ENCODE results near the gene IDI1.
"Not testable (repeated sequence)": the region's sequence is repeated elsewhere in the genome, so short reads cannot be mapped to it uniquely, and the experiment has no call there.

Gene IDI1

DNA sequence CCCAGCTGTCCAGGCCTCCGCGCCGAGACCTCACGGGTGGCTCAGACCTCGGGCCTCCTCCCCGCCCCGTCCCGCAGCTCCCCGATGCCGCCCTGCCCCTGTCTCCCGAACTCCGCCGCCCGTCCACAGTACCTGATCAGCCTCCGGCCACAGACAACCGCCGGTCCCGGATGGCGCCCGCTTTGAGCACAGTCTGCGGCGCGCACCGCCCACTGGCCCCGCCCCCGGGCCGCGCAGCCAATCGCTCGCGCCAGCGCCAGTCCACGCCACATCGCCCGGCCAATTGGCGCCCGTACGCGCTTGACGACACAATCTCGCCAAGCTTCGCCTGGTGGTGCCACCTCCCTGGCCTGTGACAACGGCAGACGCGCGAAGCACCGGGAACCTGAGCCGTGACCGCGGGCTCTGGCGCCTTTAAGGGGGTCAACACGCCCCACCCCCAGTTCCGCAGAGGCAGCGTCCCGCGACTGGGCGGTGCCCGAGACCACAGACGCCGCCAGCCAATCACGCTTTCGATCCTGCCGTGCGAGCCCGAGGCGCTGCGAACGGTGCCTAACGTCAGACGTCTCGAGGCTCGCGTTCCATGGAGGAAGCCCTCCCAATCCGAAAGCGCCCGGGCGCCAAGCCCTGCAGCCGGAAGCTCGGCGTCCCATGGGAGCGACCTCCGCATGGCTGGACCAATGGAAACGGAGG, at the start of gene IDI1:
Gene IDI1, minus strand, starts transcription at position 388 of the 693 bp plus-strand sequence. Its CDS starts 116 bp downstream, at position 272.
- peak; percentile 97 for DNase-seq (ENCODE audit: low read depth)

- DNase-seq (ENCODE audit: low read depth): no peak
Measured at GRCh38 chr10:1097436-1097835, 48.5 kb upstream of the IDI1 start.

GRCh38 chr10:1096287-1096889, 47.5 kb upstream of the IDI1 start:
- DNase-seq (ENCODE audit: low read depth): no peak

GRCh38 chr10:1095498-1095897, 46.6 kb upstream of the IDI1 start:
- no peak for DNase-seq (ENCODE audit: low read depth)

GRCh38 chr10:1094112-1095057, 45.5 kb upstream of the IDI1 start:
- no peak for DNase-seq (ENCODE audit: low read depth)

GRCh38 chr10:1093696-1094095, 44.8 kb upstream of the IDI1 start:
- no peak for DNase-seq (ENCODE audit: low read depth)

DNA sequence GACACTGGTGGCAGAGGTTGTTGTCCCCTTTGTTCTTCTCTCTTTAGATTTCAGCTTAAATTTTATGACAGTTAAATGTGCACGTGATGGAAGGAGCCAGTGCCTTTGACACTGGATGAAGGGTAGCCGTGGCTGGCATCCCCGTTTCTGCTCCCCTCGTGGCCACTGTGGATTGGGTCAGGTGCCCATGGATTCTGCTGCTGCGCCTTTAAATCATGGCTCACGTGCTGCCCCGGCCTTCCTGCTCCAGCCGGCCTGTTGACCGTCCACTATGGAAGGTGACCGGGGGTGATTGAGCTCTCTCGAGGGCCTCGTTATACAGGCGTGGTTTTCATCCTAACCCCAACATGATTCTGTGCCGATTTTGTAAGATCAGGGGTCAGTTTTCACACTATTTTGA, 41.8 kb upstream of the IDI1 start:
- DNase-seq (ENCODE audit: low read depth): no peak

GRCh38 chr10:1089017-1089689, 40.2 kb upstream of the IDI1 start:
- no peak for DNase-seq (ENCODE audit: low read depth)

DNA sequence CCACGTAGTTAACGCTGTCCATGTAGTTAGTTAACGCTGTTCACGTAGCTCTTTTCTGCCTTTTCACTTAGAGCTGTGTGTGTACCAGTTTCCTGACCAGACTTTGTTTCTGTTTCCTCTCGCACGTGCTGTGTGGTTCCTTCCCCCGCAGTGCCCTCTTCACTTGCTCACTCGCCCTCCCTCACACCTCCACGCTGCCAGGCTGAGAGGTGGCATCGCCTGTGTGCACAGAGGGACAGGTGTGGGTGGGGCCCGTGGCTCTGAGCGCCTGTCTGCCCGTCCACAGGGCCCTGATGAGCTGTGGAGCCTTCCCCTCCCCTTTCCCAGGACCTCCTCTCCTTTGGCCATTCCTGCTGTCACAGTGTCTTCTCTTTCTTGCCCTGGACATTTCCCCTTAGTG, 37.9 kb upstream of the IDI1 start:
- no peak for DNase-seq (ENCODE audit: low read depth)

DNA sequence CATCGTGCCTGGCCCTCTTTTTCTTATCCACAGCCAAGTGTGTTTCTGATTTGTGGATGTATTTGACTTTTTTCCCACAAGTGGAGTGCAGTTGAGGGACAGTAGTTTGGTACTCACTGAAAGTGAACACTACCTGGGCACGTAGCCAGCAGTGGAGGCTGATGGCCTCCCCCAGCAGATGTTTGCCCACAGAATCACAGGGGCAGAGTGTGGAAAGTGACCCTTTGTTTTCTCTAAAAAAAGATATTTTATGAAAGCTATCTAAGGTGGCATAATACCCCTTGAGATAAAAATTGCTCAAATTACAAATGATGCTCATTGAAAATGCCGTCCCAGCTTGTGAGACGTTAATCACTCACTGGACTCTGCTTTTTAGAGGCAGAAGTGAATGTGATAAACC, 36.3 kb upstream of the IDI1 start:
- no peak for DNase-seq (ENCODE audit: low read depth)

GRCh38 chr10:1084011-1084950, 35.4 kb upstream of the IDI1 start:
- no peak for DNase-seq (ENCODE audit: low read depth)

- DNase-seq (ENCODE audit: low read depth): no peak
Measured at GRCh38 chr10:1083581-1083980, 34.7 kb upstream of the IDI1 start.

DNA sequence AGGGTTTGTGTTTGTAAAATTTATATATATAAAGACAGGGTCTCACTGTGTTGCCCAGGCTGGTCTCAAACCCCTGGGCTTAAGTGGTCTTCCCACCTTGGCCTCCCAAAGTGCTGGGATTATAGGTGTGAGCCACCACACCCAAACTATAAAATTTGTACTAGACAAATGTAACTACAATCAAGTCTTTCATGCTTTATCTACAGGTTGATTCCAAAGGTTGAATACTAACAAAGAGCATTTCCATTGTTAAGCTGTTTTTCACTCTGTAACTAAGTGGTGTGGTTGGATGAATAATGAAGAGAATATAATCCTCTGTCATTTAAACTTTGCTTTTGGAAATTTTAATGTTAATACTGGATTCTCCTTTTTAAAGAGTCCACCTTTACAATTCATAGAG, 29.7 kb upstream of the IDI1 start:
- no peak for DNase-seq (ENCODE audit: low read depth)

DNA sequence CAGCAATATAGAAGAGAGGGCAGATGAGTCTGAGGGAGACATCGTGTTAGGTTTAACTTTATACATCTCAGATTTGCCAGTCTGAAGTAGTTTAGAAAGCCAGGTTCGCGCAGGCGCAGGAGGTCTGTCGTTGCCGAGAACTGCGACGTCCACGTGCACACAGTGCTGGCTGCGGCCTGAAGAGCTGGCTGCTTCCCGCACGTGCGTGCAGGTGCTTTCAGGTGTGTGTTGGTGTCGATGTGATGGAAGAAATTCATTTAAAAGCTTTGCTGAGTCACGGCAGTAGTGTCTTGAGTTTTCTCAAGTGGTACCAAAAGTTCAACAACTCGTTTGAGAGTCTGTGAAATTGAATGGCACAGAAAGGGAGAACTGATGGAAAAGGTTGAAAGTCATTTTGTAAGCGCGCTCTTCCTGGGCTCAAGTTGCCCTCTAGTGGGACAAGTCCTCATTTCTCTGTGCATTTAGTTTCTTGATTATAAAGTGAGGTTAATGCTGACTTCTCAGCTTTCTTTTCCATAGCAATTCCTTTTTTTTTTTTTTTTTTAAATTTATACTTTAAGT, 25.9 kb upstream of the IDI1 start:
- no peak for DNase-seq (ENCODE audit: low read depth)

- DNase-seq (ENCODE audit: low read depth): no peak
Measured at GRCh38 chr10:1074052-1074747, 25.3 kb upstream of the IDI1 start.

DNA sequence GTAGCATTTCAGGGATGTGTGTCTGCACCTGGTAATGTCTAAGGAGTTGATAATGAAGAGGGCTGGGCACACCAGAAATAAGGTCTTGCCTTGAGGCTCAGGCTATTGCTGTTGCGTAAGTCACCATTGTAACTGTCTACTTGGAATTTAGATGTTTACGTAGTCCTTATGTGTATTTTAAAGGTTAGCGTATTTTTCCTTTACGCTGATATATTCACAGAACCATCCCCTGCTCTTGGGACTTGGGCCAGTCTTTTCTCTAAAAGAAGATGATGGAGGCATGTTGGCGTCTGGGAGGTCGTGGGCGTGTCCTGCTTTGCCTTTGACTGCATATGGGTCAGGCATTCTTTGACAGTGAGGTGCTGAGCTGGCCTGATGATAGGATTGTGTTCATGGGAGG, 22.0 kb upstream of the IDI1 start:
- DNase-seq (ENCODE audit: low read depth): no peak

DNA sequence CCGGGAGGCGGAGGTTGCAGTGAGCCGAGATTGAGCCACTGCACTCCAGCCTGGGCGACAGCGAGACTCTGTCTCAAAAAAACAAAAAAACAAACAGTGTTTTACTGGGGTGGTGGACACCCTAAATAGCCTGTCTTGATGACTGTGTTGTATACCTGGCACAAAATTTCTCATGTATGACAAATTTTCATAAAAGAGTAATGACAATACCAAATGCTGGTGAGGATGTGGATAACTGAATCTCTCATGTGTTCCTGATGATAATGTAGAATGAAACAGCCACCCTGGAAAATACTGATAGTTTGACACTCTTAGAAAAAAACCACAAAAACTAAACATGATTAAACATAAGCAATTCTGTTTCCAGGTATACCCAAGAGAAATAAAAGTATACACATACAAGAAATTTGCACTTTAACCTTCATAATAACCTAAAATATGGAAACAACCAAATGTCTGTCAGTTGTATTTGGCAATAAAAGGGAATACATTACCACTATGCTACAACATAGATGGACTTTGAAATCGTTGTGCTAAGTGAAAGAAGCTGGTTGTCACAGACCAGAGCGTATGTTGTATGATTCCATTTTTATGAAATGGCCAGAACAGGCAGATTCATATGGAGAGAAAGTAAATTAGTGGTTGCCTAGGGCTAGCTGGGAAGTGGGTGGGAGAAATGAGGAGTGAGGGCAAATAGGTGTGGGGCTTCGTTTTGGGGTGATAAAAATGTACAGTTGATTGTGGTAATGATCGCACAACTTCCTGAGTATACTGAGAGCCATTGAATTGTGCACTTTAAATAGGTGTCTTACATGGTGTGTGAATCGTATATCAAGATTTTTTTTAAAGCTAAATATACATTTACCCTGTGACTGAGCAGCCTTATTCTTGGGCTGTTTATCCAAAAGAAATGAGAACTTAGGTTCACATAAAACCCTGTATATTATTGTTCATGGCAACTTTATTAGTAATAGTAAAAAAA, 19.8 kb upstream of the IDI1 start:
- no peak for DNase-seq (ENCODE audit: low read depth)

- DNase-seq (ENCODE audit: low read depth): not testable (repeated sequence)
Measured at GRCh38 chr10:1066734-1067133, 17.8 kb upstream of the IDI1 start.

GRCh38 chr10:1064964-1065247, 16.0 kb upstream of the IDI1 start:
- no peak for DNase-seq (ENCODE audit: low read depth)

Data from stromal cell of bone marrow (primary cell).